HCT116 (cell line): ENCODE results near the gene CHAF1B. TPM values are rescaled to one million over a fixed set of nuclear protein-coding genes. Genes with fewer than 3 reads are reported as not detected.

Experiments used
- ATAC-seq: fragments of 200-7000 bp; cut with Tn5 transposase; 2 replicates; pipeline ENCODE4 v1.9.1; 2020; ENCODE audit warnings: mild to moderate bottlenecking, moderate library complexity
- BruUV-seq: library from RNA; stranded (reverse); fragments of 400-500 nt; replicated peaks from 2 replicates; lab custom pipeline; 2021; lab: Mats Ljungman, UMichigan
- CTCF ChIA-PET: fragments of 300-600 bp; sonication (Branson Sonifier 250); formaldehyde crosslinking; loops from one replicate; lab custom pipeline; 2021; ENCODE audit warnings: antibody characterized with exemption; lab: Charles Lee
- POLR2A ChIA-PET: fragments of 300-600, 350-600 bp; sonication (Branson Sonifier 250); formaldehyde crosslinking; loops from one replicate; lab custom pipeline; 2021; ENCODE audit warnings: antibody characterized with exemption; lab: Charles Lee
- RAD21 ChIA-PET, 2 experiments: fragments of 300-600 bp; sonication (Branson Sonifier 250); formaldehyde crosslinking; loops; one replicate each; lab custom pipeline; 2023; ENCODE audit warnings: low total read pairs in 2 of 2; ENCODE audit not compliant: uncharacterized antibody in 2 of 2, unreplicated experiment in 2 of 2, low non-redundant PET in 1 of 2; lab: Charles Lee
- DNase-seq: peaks from one replicate; pipeline ENCODE4 v3.0.0-alpha.2; 2010; ENCODE audit warnings: low read depth, low spot score
- H2AFZ ChIP-seq: fragments of 200-600 bp; shearing (Covaris generic), sonication (generic); 2 replicates; pipeline ENCODE4 v1.6.1; 2017; ENCODE audit warnings: low read depth, mixed run types, mixed read lengths, antibody characterized with exemption, low read length; ENCODE audit not compliant: poor library complexity, severe bottlenecking
- H3K27ac ChIP-seq: 2 replicates; pipeline ENCODE4 v1.5.1; 2012; ENCODE audit warnings: low read depth, low read length
- H3K27me3 ChIP-seq: fragments of 200-600 bp; sonication (generic); 2 replicates; pipeline ENCODE4 v1.6.1; 2016; ENCODE audit warnings: mixed run types, low read length, mixed read lengths; ENCODE audit not compliant: insufficient read depth
- H3K36me3 ChIP-seq, 2 experiments: fragments of 200-500 bp in 1 of 2; fragments of 200-600 bp in 1 of 2; sonication (Bioruptor generic) in 1 of 2; sonication (generic) in 1 of 2; 2 replicates each; pipeline versions ENCODE4 v1.5.1 to v1.6.1; 2014 to 2016; ENCODE audit warnings: low read length in 2 of 2, inconsistent platforms in 1 of 2, mixed read lengths in 1 of 2, mixed run types in 1 of 2; ENCODE audit not compliant: insufficient read depth in 2 of 2, control insufficient read depth in 1 of 2
- H3K4me1 ChIP-seq, 2 experiments: fragments of 200-600 bp in 1 of 2; sonication (generic) in 1 of 2; 2 replicates each; pipeline versions ENCODE4 v1.5.1 to v1.6.1; 2012 to 2017; ENCODE audit warnings: low read length in 2 of 2, inconsistent platforms in 1 of 2, mild to moderate bottlenecking in 1 of 2, mixed read lengths in 1 of 2, mixed run types in 1 of 2, moderate library complexity in 1 of 2; ENCODE audit not compliant: insufficient read depth in 2 of 2, control insufficient read depth in 1 of 2
- H3K4me2 ChIP-seq: fragments of 200-600 bp; sonication (generic); 2 replicates; pipeline ENCODE4 v1.6.1; 2017; ENCODE audit warnings: mixed run types, low read length, mixed read lengths
- H3K4me3 ChIP-seq, 2 experiments: fragments of 200-600 bp in 1 of 2; sonication (generic) in 1 of 2; replicated peaks in 1 of 2; 2 replicates each; pipeline ENCODE4 v1.5.1; 2011 to 2016; ENCODE audit warnings: low read length in 2 of 2, control low read depth in 1 of 2, low read depth in 1 of 2, mild to moderate bottlenecking in 1 of 2, mixed read lengths in 1 of 2, mixed run types in 1 of 2
- H3K79me2 ChIP-seq: fragments of 200-600 bp; sonication (generic); 2 replicates; pipeline ENCODE4 v1.6.1; 2017; ENCODE audit warnings: mild to moderate bottlenecking, mixed run types, low read length, moderate library complexity, mixed read lengths; ENCODE audit not compliant: insufficient read depth
- H3K9ac ChIP-seq: fragments of 200-600 bp; sonication (generic); 2 replicates; pipeline ENCODE4 v1.6.1; 2016; ENCODE audit warnings: low read length, mixed read lengths
- H3K9me2 ChIP-seq: fragments of 200-600 bp; sonication (generic), shearing (Covaris generic); 2 replicates; pipeline ENCODE4 v1.6.1; 2017; ENCODE audit warnings: mixed run types, mild to moderate bottlenecking, moderate library complexity; ENCODE audit not compliant: insufficient read depth
- H3K9me3 ChIP-seq, 2 experiments: fragments of 200-500 bp in 1 of 2; fragments of 200-600 bp in 1 of 2; sonication (Bioruptor generic) in 1 of 2; sonication (generic) in 1 of 2; 2 replicates each; pipeline ENCODE4 v1.6.1; 2014 to 2017; ENCODE audit warnings: low read length in 2 of 2, mixed read lengths in 2 of 2, inconsistent platforms in 1 of 2, low read depth in 1 of 2, mild to moderate bottlenecking in 1 of 2, mixed run types in 1 of 2, moderate library complexity in 1 of 2; ENCODE audit not compliant: control insufficient read depth in 1 of 2, insufficient read depth in 1 of 2
- H4K20me1 ChIP-seq: fragments of 200-600 bp; sonication (generic), shearing (Covaris generic); 2 replicates; pipeline ENCODE4 v1.6.1; 2017; ENCODE audit warnings: mixed run types, mild to moderate bottlenecking, moderate library complexity; ENCODE audit not compliant: insufficient read depth
- ATF3 ChIP-seq: IDR thresholded peaks from 2 replicates; pipeline ENCODE4 v1.6.1; 2012
- CBX3 ChIP-seq: IDR thresholded peaks from 2 replicates; pipeline ENCODE4 v1.6.1; 2012; ENCODE audit warnings: low read depth
- CTCF ChIP-seq, 3 experiments: fragments of 200-600 bp in 1 of 3; sonication (generic) in 1 of 3; IDR thresholded peaks in 2 of 3; conservative IDR thresholded peaks in 1 of 3; 2 replicates each; pipeline ENCODE4 v1.5.1; 2012 to 2017; ENCODE audit warnings: low read depth in 2 of 3, low read length in 2 of 3, antibody characterized with exemption in 1 of 3, borderline replicate concordance in 1 of 3, control low read depth in 1 of 3, mild to moderate bottlenecking in 1 of 3, mixed read lengths in 1 of 3, mixed run types in 1 of 3, moderate library complexity in 1 of 3; ENCODE audit not compliant: insufficient read depth in 1 of 3
- EZH2 ChIP-seq: fragments of 200-600 bp; sonication (generic); IDR thresholded peaks from 2 replicates; pipeline ENCODE4 v1.6.1; 2017; ENCODE audit warnings: antibody characterized with exemption, mixed run types
- FOSL1 ChIP-seq: IDR thresholded peaks from 2 replicates; pipeline ENCODE4 v1.6.1; 2012; ENCODE audit warnings: low read depth
- JUND ChIP-seq: IDR thresholded peaks from 2 replicates; pipeline ENCODE4 v1.6.1; 2012
- MAX ChIP-seq: IDR thresholded peaks from 2 replicates; pipeline ENCODE4 v1.6.1; 2012
- RAD21 ChIP-seq: IDR thresholded peaks from 2 replicates; pipeline ENCODE4 v1.6.1; 2012; ENCODE audit warnings: low read depth, mild to moderate bottlenecking
- REST ChIP-seq: IDR thresholded peaks from 2 replicates; pipeline ENCODE4 v1.6.1; 2012; ENCODE audit warnings: low read depth
- TCF7L2 ChIP-seq: IDR thresholded peaks from 2 replicates; pipeline ENCODE4 v1.7.0; 2011; ENCODE audit warnings: borderline replicate concordance, inconsistent platforms; ENCODE audit not compliant: insufficient read depth, insufficient read length; ENCODE audit errors: extremely low read depth
- YY1 ChIP-seq: IDR thresholded peaks from 2 replicates; pipeline ENCODE4 v1.6.1; 2011; ENCODE audit warnings: low read length, low read depth, moderate library complexity, mild to moderate bottlenecking; ENCODE audit not compliant: insufficient replicate concordance; ENCODE audit errors: extremely low read depth
- ZBTB33 ChIP-seq: IDR thresholded peaks from 2 replicates; pipeline ENCODE4 v1.6.1; 2011; ENCODE audit warnings: mild to moderate bottlenecking, low read length, moderate library complexity; ENCODE audit not compliant: insufficient replicate concordance; ENCODE audit errors: extremely low read depth
- ZFX ChIP-seq: fragments of 450-650 bp; IDR thresholded peaks from 2 replicates; pipeline ENCODE4 v1.6.1; 2017
- intact Hi-C: fragments of 100-400 bp; cut with micrococcal nuclease; formaldehyde crosslinking; loops from 2 replicates; pipeline ENCODE4 v1.10.0; 2022
- total RNA-seq: library from RNA; stranded (reverse); gene quantifications from one replicate; pipeline ENCODE4 v1.2.1, GENCODE V29; 2021; ENCODE audit not compliant: unreplicated experiment

Gene CHAF1B
- total RNA-seq, 1 experiment from 2014 or later, result 26.1 TPM

- TF ChIP-seq YY1 (no peak), ZBTB33 (no peak), MAX (no peak), TCF7L2 (no peak), ATF3 (no peak), ZFX (no peak), JUND (no peak), EZH2 (no peak), FOSL1 (no peak), CTCF (IDR thresholded peaks at IDR 0.05 in 2 of 3, conservative IDR thresholded peaks at IDR 0.05 in 1 of 3; ENCODE audit: borderline replicate concordance in 1 of 3, insufficient read depth in 1 of 3, low read depth in 2 of 3, low read length in 2 of 3) (no peak), CBX3 (no peak), RAD21 (no peak), REST (no peak)
- TF ChIP-seq, all 23 proteins: peak for 0
- H4K20me1 ChIP-seq, result no peaks in the 10 kb centered on the region
- RAD21 ChIA-PET, result no interaction called here
- intact Hi-C loops, result no loop called here
- no peak for ATAC-seq
- no peaks in the 10 kb centered on the region for H3K36me3 ChIP-seq
- no peak overlapping the region for H3K4me2 ChIP-seq
- CTCF ChIA-PET, result no interaction called here
- no peak overlapping the region for H2AFZ ChIP-seq
- no peaks in the 10 kb centered on the region; the same call in 1 of the 2 replicates for H3K27me3 ChIP-seq
- no peak for DNase-seq
- H3K9me3 ChIP-seq, result no peaks in the 10 kb centered on the region
- no TSS peak for BruUV-seq
- POLR2A ChIA-PET, result no interaction called here
- no peaks in the 10 kb centered on the region for H3K79me2 ChIP-seq
- peaks cover 0 to 1% of the 10 kb centered on the region in 2 experiments; a peak in 1 of 4 replicates for H3K4me1 ChIP-seq
- H3K9ac ChIP-seq, result no peak overlapping the region
- no peaks in the 10 kb centered on the region for H3K9me2 ChIP-seq
- H3K4me3 ChIP-seq, result no peak overlapping the region
- no peak overlapping the region for H3K27ac ChIP-seq
Observed at GRCh38 chr21:36466061-36466511, 80.9 kb downstream of the CHAF1B start.
